A673 (cell line): ENCODE results near the gene GSDME.

Experiments
- EZH2 ChIP-seq: fragments of 200-600 bp; sonication (generic); IDR thresholded peaks from 2 replicates; pipeline ENCODE4 v1.6.1; 2017; ENCODE audit warnings: borderline replicate concordance, low read depth, mild to moderate bottlenecking, mixed read lengths, antibody characterized with exemption, low read length; ENCODE audit not compliant: poor library complexity, severe bottlenecking
- TF ChIP-seq, protein P1 (sequence below): fragments of 300-800, 200-600 bp; sonication (generic); conservative IDR thresholded peaks from 2 replicates; pipeline ENCODE4 v1.5.1; 2017; ENCODE audit warnings: low read depth, mild to moderate bottlenecking, antibody characterized with exemption, low read length, moderate library complexity, mixed read lengths

DNA sequence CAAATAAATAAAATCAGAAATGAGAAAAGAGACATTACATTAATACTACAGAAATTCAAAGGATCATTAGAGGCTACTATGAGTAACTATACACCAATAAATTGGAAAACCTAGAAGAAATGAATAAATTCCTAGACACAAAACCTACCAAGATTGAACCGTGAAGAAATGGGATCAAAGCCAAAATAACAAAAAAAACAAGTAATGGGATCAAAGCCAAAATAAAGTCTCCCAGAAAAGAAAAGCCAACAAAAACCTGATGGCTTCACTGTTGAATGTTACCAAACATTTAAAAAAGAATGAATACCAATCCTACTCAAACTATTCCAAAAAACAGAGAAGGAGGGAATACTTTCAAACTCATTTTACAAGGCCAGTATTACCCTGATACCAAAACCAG lies 20.0 kb downstream of the GSDME start:
- TF ChIP-seq, protein P1, sequence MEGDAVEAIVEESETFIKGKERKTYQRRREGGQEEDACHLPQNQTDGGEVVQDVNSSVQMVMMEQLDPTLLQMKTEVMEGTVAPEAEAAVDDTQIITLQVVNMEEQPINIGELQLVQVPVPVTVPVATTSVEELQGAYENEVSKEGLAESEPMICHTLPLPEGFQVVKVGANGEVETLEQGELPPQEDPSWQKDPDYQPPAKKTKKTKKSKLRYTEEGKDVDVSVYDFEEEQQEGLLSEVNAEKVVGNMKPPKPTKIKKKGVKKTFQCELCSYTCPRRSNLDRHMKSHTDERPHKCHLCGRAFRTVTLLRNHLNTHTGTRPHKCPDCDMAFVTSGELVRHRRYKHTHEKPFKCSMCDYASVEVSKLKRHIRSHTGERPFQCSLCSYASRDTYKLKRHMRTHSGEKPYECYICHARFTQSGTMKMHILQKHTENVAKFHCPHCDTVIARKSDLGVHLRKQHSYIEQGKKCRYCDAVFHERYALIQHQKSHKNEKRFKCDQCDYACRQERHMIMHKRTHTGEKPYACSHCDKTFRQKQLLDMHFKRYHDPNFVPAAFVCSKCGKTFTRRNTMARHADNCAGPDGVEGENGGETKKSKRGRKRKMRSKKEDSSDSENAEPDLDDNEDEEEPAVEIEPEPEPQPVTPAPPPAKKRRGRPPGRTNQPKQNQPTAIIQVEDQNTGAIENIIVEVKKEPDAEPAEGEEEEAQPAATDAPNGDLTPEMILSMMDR, result no peak
- TF ChIP-seq EZH2, result no peak
